ENCODE data around the gene EIF4G1. TPM values are rescaled to one million over a fixed set of nuclear protein-coding genes. Genes with fewer than 3 reads are reported as not detected.

Gene EIF4G1
- total RNA-seq, 4 donors from 2014 or later: 382 to 463 (median 418) TPM

GRCh38 chr3:184335661-184336546, 21.5 kb downstream of the EIF4G1 start:
- TF ChIP-seq POLR2A (IDR thresholded peaks at IDR 0.05): peak in 1 of 2 donors; percentile 51
- TF ChIP-seq, protein P1, sequence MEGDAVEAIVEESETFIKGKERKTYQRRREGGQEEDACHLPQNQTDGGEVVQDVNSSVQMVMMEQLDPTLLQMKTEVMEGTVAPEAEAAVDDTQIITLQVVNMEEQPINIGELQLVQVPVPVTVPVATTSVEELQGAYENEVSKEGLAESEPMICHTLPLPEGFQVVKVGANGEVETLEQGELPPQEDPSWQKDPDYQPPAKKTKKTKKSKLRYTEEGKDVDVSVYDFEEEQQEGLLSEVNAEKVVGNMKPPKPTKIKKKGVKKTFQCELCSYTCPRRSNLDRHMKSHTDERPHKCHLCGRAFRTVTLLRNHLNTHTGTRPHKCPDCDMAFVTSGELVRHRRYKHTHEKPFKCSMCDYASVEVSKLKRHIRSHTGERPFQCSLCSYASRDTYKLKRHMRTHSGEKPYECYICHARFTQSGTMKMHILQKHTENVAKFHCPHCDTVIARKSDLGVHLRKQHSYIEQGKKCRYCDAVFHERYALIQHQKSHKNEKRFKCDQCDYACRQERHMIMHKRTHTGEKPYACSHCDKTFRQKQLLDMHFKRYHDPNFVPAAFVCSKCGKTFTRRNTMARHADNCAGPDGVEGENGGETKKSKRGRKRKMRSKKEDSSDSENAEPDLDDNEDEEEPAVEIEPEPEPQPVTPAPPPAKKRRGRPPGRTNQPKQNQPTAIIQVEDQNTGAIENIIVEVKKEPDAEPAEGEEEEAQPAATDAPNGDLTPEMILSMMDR (IDR thresholded peaks at IDR 0.05): no peak
- peak; percentile 43 for TF ChIP-seq EP300 (IDR thresholded peaks at IDR 0.05)
- TF ChIP-seq POLR2AphosphoS5 (IDR thresholded peaks at IDR 0.05): peak in 1 of 3 donors; percentile 66
- peak overlapping the region; percentile 94 for H3K27ac ChIP-seq
- H3K4me3 ChIP-seq: peak overlapping the region; percentile 74
- no peaks in the 10 kb centered on the region for H3K9me3 ChIP-seq
- peak; percentile 91 to 92 for DNase-seq (ENCODE audit: low spot score in 2 of 2)
- H3K27me3 ChIP-seq: no peaks in the 10 kb centered on the region
- peaks cover 67% of the 10 kb centered on the region for H3K4me1 ChIP-seq
- peaks cover 42% of the 10 kb centered on the region for H3K36me3 ChIP-seq
- 1% methylated on average over 37 of the region's 77 CpGs for WGBS

- TF ChIP-seq EP300 (IDR thresholded peaks at IDR 0.05) (no peak), POLR2A (IDR thresholded peaks at IDR 0.05) (no peak), POLR2AphosphoS5 (IDR thresholded peaks at IDR 0.05) (no peak)
- TF ChIP-seq, protein P1 (IDR thresholded peaks at IDR 0.05): no peak
- no peak for DNase-seq (ENCODE audit: low spot score in 2 of 2)
- H3K4me3 ChIP-seq: peak overlapping the region; percentile 74
- no peaks in the 10 kb centered on the region for H3K27me3 ChIP-seq
- no peaks in the 10 kb centered on the region for H3K9me3 ChIP-seq
- H3K4me1 ChIP-seq: peaks cover 72% of the 10 kb centered on the region
- peaks cover 33% of the 10 kb centered on the region for H3K36me3 ChIP-seq
- peak overlapping the region; percentile 94 for H3K27ac ChIP-seq
- WGBS: 16% methylated on average over 9 of the region's 17 CpGs
Measured at GRCh38 chr3:184336547-184337398, 22.4 kb downstream of the EIF4G1 start.

DNA sequence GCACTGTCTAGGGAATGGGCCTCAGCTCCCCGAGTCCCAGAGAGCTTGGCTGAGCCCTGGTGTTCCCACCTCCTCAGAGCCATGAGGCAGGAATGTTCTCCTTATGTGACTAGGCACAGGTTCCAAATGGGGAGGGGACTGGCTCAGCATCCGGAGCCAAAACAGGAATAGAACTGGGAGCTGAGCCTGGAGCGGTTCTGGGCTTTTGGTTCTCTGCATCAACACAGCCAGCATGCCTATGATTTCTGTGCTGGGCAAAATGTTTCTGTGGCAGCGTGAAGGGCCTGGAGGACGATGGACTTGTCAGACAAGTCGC, 23.0 kb downstream of the EIF4G1 start, which contains the start of gene FAM131A:
Gene FAM131A (plus strand): TSS at position 202 of the 316 bp plus-strand sequence. CDS start 31 bp downstream, at position 233.
- Histone ChIP-seq H3K27ac (peak within 1 kb of the TSS; percentile 94), H3K27me3 (no peaks in the 10 kb centered on the region), H3K4me3 (peak within 1 kb of the TSS; percentile 74), H3K9me3 (no peaks in the 10 kb centered on the region), H3K36me3 (peaks cover 29% of the 10 kb centered on the region), H3K4me1 (peaks cover 73% of the 10 kb centered on the region)
- TF ChIP-seq EP300 (IDR thresholded peaks at IDR 0.05): no peak
- TF ChIP-seq, protein P1 (IDR thresholded peaks at IDR 0.05): no peak
- TF ChIP-seq POLR2AphosphoS5 (IDR thresholded peaks at IDR 0.05): no peak
- TF ChIP-seq POLR2A (IDR thresholded peaks at IDR 0.05): no peak
- no peak for DNase-seq (ENCODE audit: low spot score in 2 of 2)
- 31% methylated on average over 5 of the region's 6 CpGs for WGBS

DNA sequence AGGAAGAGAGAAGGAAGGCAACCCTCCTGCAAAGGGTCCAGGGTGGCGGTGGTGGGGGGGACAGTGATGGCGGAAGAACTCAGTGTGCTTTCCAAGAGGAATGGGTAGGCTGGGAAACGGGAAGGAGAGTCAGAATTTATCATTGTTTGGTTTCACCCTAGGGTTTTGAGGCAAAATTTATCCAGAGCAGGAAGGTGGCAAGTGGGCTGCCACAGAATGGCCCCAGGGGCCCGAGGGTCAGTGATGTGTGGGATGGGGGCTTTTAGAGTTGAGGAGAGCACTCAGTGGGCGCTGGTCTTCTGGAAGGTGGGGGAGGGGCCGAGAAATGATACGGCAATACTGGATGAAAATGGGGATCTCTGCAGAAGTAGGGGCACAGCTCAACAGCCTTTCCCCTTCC, 23.6 kb downstream of the EIF4G1 start:
- H3K4me3 ChIP-seq: peak overlapping the region; percentile 37

More for the DNA sequence above, 23.6 kb downstream of the EIF4G1 start:
- no peak for TF ChIP-seq POLR2A (IDR thresholded peaks at IDR 0.05)
- TF ChIP-seq, protein P1 (IDR thresholded peaks at IDR 0.05): no peak
- Histone ChIP-seq H3K9me3 (no peaks in the 10 kb centered on the region), H3K27ac (peak overlapping the region; percentile 94), H3K4me1 (peaks cover 76% of the 10 kb centered on the region), H3K27me3 (no peaks in the 10 kb centered on the region), H3K36me3 (peaks cover 29% of the 10 kb centered on the region)
- DNase-seq (ENCODE audit: low spot score in 2 of 2): no peak
- WGBS: 55% methylated on average over 7 of the region's 7 CpGs

Measured in suprapubic skin (tissue), 4 donors.